ENCODE results near the gene AP3B1. TPM values are rescaled to one million over a fixed set of nuclear protein-coding genes. Genes with fewer than 3 reads are reported as not detected.

Gene AP3B1
- total RNA-seq, 4 donors from 2014 or later = 33.8 to 38.6 (median 36.0) TPM

DNA sequence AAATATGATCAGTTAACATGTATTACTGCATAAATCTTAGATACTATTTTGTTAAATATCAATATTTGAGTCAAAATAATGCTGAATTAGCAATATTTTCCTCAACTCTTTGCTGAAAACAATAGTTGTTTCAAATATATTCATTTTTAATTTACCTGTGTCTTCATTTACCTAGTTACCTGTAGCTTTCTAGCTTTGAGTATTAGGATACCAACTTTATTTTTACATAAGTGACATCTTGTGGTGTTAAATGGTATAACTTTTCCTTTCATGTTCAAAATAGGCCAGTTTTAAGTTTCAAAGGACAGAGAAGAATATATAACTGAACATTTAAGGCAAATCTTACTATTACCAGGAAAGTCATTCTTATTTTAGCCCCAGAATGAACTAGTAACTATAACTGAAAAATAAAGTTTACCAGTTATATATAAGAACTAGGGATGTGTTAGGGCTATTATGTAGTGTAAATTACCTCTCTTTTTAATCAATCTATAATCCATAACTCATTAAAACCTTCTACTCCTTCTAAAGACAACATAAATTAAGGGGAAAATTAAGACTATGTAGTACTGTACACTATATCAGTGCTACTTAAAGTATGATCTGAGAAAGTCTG, 25.3 kb downstream of the AP3B1 start:
- Histone ChIP-seq H3K27ac (no peak overlapping the region), H3K9me3 (no peaks in the 10 kb centered on the region), H3K4me3 (no peak overlapping the region), H3K36me3 (peaks cover 0 to 15% of the 10 kb centered on the region in 2 donors), H3K27me3 (no peaks in the 10 kb centered on the region), H3K4me1 (peaks cover 0 to 17% (median 5%) of the 10 kb centered on the region in 3 donors)
- no peak for ATAC-seq
- TF ChIP-seq, protein P1, sequence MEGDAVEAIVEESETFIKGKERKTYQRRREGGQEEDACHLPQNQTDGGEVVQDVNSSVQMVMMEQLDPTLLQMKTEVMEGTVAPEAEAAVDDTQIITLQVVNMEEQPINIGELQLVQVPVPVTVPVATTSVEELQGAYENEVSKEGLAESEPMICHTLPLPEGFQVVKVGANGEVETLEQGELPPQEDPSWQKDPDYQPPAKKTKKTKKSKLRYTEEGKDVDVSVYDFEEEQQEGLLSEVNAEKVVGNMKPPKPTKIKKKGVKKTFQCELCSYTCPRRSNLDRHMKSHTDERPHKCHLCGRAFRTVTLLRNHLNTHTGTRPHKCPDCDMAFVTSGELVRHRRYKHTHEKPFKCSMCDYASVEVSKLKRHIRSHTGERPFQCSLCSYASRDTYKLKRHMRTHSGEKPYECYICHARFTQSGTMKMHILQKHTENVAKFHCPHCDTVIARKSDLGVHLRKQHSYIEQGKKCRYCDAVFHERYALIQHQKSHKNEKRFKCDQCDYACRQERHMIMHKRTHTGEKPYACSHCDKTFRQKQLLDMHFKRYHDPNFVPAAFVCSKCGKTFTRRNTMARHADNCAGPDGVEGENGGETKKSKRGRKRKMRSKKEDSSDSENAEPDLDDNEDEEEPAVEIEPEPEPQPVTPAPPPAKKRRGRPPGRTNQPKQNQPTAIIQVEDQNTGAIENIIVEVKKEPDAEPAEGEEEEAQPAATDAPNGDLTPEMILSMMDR (IDR thresholded peaks at IDR 0.05) = peak in 3 of 4 experiments; percentile 30 to 47 (median 39)
- TF ChIP-seq EP300 (IDR thresholded peaks at IDR 0.05) = no peak

DNA sequence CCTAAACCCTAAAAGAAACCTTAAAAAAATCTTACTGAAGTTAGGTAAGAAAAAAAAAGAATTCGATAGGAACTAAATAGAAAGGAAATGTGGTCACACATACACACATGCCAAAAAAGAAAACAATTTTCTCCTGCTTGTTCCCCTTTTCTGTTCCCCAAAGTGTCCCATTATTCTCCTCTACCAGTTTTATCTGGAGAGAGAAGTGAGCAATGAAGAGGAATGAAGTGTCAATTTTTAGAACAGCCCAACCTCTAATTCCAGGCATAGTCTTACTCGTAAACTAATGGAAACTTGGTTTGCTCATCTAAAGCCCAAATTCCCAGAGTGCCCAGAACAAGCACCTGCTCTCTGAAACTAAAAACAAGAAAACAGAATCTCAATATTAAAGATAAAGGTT, 26.1 kb downstream of the AP3B1 start:
- TF ChIP-seq POLR2AphosphoS5 (IDR thresholded peaks at IDR 0.05) (no peak), POLR2A (IDR thresholded peaks at IDR 0.05) (no peak), EP300 (IDR thresholded peaks at IDR 0.05) (no peak)
- TF ChIP-seq, protein P1 (IDR thresholded peaks at IDR 0.05) = no peak
- H3K9me3 ChIP-seq = no peaks in the 10 kb centered on the region
- no peak for ATAC-seq
- no peak overlapping the region for H3K27ac ChIP-seq
- H3K4me1 ChIP-seq = peaks cover 0 to 12% (median 1%) of the 10 kb centered on the region in 3 donors
- WGBS, 2 donors (ENCODE audit: low coverage in 1 of 2) = 35 to 49% methylated on average over 2 of the region's 2 CpGs
- peaks cover 0 to 17% of the 10 kb centered on the region in 2 donors for H3K36me3 ChIP-seq
- no peaks in the 10 kb centered on the region for H3K27me3 ChIP-seq
- H3K4me3 ChIP-seq = no peak overlapping the region

DNA sequence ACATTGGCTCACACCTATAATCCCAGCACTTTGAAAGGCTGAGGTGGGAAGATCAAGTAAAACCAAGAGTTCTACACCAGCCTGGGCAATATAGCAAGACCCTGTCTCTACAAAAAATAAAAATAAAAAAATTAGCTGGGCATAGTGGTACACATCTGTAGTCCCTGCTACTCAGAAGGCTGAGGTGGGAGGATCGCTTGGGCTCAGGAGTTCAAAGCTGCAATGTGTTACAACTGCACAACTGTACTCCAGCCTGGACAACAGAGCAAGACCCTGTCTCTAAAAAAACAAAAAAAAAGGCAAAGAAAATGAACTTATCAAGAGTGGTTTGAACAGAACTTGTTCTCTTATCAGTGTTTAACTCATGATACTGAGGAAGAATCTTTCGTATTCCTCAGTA, 29.3 kb downstream of the AP3B1 start:
- ATAC-seq = no peak
- no peaks in the 10 kb centered on the region for H3K27me3 ChIP-seq
- WGBS, 2 donors (ENCODE audit: low coverage in 1 of 2) = 89 to 94% methylated on average over 1 to 2 of the region's 2 CpGs
- no peak overlapping the region for H3K27ac ChIP-seq
- H3K9me3 ChIP-seq = no peaks in the 10 kb centered on the region
- H3K4me3 ChIP-seq = no peak overlapping the region
- peaks cover 0 to 38% of the 10 kb centered on the region in 2 donors for H3K36me3 ChIP-seq
- H3K4me1 ChIP-seq = peaks cover 0 to 9% (median 0%) of the 10 kb centered on the region in 3 donors
- TF ChIP-seq EP300 (IDR thresholded peaks at IDR 0.05) (no peak), POLR2A (IDR thresholded peaks at IDR 0.05) (no peak), POLR2AphosphoS5 (IDR thresholded peaks at IDR 0.05) (no peak)
- TF ChIP-seq, protein P1 (IDR thresholded peaks at IDR 0.05) = no peak

DNA sequence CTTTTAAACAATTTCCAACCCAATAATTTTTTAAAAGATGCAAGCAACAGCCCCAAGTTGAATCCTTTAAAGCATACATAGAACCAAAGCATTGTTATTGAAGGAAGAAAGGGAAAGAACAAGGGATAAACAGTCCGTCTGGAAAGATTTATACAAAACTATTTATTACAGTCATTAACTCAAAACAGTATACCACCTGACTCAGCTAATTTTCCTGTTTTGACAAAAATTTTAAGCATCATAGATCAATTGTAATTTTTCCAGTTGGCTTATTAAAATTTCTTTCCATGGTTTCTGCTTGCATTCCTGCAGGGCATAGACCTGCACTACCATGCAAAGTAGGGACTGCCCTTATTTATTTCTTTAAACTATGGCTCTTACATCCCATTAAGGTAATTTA, 29.9 kb downstream of the AP3B1 start:
- no peak overlapping the region for H3K27ac ChIP-seq
- peaks cover 0 to 39% of the 10 kb centered on the region in 2 donors for H3K36me3 ChIP-seq
- peaks cover 0 to 9% (median 0%) of the 10 kb centered on the region in 3 donors for H3K4me1 ChIP-seq
- 83 to 90% methylated on average over 1 of the region's 1 CpG for WGBS, 2 donors (ENCODE audit: low coverage in 1 of 2)
- no peak overlapping the region for H3K4me3 ChIP-seq
- H3K27me3 ChIP-seq = no peaks in the 10 kb centered on the region
- no peak for ATAC-seq
- H3K9me3 ChIP-seq = no peaks in the 10 kb centered on the region
- TF ChIP-seq, protein P1 (IDR thresholded peaks at IDR 0.05) = no peak
- TF ChIP-seq POLR2AphosphoS5 (IDR thresholded peaks at IDR 0.05) = no peak
- no peak for TF ChIP-seq POLR2A (IDR thresholded peaks at IDR 0.05)
- TF ChIP-seq EP300 (IDR thresholded peaks at IDR 0.05) = no peak

- no peak overlapping the region for H3K27ac ChIP-seq
- H3K4me1 ChIP-seq = no peaks in the 10 kb centered on the region
- no peak for ATAC-seq
- H3K9me3 ChIP-seq = no peaks in the 10 kb centered on the region
- H3K36me3 ChIP-seq = peaks cover 0 to 45% of the 10 kb centered on the region in 2 donors
- TF ChIP-seq EP300 (IDR thresholded peaks at IDR 0.05) (no peak), POLR2A (IDR thresholded peaks at IDR 0.05) (no peak), POLR2AphosphoS5 (IDR thresholded peaks at IDR 0.05) (no peak)
- TF ChIP-seq, protein P1 (IDR thresholded peaks at IDR 0.05) = no peak
- 87 to 94% methylated on average over 2 of the region's 2 CpGs for WGBS, 2 donors (ENCODE audit: low coverage in 1 of 2)
- H3K27me3 ChIP-seq = no peaks in the 10 kb centered on the region
- no peak overlapping the region for H3K4me3 ChIP-seq
These were observed 33.7 kb downstream of the AP3B1 start for GRCh38 chr5:78260771-78261170.
